ENCODE measurements around the gene EPB41.
"Not testable (repeated sequence)": the region's sequence is repeated elsewhere in the genome, so short reads cannot be mapped to it uniquely, and the experiment has no call there.

Gene EPB41

GRCh38 chr1:28983091-28983490, 68.7 kb downstream of the EPB41 start:
- DNase-seq = no peak

DNA sequence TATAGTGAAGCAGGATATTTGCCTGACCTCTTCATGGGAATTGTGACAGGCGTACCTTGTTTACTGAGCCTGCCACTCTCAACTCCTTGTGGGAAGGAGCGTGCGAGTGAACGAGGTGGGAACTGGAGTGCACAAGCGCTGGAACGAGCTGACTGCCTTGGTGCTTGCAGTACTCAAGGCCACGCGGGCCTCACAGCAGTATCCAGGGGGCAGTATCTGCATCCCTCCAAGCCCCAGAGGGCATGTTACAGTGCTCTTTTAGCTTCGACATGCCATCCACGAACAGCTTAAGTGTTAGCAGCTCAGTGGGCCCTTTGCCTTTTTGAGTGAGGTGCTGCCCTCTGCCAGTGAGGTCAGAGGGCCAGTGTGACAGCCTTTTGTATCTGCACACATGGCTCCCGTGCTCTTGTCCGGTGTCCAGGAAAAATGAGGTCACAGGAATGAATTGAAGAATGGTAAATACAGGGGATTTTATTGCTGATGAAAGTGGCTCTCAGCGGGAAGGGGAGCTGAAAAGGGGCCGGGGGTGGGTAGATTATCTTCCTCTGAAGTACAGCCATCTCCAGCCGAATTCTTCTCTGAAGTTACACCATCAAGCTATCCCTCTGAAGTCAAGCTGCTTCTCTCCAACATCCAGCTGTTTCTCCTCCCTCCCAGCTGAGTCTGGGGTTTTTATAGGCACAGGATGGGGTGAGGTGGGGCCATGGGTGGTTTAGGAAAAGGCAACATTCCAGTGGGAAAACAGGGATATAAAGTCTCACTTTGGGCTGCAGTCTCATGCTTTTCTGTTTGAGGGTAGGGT, 69.3 kb downstream of the EPB41 start:
- peak; percentile 36 to 83 for DNase-seq

- no peak for DNase-seq
Measured at GRCh38 chr1:28984311-28984684, 69.9 kb downstream of the EPB41 start.

- DNase-seq = no peak
Measured at GRCh38 chr1:28985427-28985826, 71.1 kb downstream of the EPB41 start.

GRCh38 chr1:28986306-28986910, 72.0 kb downstream of the EPB41 start:
- DNase-seq = no peak

DNA sequence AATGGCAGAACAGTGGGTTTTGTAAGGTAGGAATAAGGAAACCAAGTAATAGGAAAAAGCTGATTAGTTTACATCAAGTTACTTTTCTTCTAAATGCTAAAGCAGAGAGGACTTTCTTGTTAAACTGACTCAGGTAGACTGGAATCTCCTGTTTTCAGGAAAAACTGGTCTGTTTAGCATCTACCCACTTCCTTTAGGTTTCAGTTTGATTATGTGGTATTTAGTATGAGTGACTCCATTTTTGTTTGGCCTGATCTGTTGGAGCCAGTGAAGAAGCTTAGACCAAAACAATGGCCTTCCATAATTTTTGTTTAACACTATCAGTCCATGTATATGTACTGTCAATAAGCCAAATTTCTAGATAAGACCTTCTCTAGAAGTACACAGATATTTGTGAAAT, 88.4 kb downstream of the EPB41 start:
- no peak for DNase-seq

DNA sequence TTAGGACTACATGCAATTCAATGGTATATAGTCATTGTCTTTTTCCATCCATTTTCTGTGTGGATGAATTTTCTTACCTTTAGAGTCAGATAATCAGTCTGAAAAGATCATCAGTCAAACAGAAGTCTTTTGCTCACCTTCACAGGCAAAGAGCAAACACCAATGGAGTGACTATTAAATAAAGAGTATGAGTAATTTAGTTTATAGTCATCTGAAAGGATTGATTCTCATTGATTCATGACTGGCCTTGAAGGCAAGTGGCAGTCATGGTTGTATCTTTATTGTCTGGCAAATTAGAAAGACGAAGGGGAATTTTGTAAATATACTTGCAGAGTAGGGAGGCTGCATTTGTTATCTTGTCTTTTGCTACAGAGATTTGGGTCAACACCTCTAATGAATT, 89.9 kb downstream of the EPB41 start:
- DNase-seq = no peak

- DNase-seq = no peak
Measured at GRCh38 chr1:29004798-29005197, 90.4 kb downstream of the EPB41 start.

- no peak for DNase-seq
Measured at GRCh38 chr1:29011775-29012174, 97.4 kb downstream of the EPB41 start.

- no peak for DNase-seq
Measured at GRCh38 chr1:29017235-29017634, 102.9 kb downstream of the EPB41 start.

DNA sequence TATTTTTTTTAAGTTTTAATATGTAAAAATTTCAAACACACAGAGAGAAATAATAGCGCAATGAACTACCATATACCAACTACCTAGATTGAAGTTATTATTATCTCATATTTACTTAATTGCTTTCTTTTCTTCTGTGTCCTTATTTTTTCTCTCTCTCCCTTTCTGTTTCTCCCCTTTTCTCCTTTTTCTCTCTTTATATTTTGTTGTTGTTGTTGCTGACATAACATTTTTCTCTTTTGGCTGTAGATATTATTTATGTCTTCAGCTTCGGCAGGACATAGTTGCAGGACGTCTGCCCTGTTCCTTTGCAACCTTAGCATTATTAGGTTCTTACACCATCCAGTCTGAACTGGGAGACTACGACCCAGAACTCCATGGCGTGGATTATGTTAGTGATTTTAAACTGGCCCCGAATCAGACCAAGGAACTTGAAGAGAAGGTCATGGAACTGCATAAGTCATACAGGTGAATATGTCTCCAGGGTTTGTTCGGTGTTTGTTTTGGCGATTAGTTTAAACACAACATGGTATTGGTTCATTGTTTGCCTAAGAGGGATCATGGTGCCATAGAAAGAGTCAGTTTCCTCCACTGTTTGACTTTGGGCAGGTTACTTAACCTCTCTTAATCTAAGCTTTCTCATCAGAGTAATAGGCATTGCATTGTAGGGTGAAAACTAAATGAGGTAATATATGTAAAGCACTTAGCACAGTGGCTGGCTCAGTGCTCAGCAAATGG, 103.8 kb downstream of the EPB41 start:
- DNase-seq = no peak

DNA sequence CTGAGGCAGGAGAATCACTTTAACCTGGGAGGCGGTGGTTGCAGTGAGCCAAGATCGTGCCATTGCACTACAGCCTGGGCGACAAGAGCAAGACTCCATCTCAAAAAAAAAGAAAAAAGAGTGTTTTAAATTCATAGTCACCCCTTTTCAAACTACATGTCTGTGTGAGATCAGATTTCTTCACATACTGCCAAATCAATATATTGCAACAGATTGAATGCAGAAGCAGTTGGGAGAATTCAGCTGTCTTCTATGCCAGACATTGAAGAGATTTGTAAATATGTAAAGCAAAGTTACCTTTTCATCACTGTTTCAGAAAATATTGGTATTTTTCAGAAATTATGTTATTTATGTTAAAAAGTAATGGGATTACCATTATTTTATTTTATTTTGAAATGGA, 108.3 kb downstream of the EPB41 start:
- no peak for DNase-seq

DNA sequence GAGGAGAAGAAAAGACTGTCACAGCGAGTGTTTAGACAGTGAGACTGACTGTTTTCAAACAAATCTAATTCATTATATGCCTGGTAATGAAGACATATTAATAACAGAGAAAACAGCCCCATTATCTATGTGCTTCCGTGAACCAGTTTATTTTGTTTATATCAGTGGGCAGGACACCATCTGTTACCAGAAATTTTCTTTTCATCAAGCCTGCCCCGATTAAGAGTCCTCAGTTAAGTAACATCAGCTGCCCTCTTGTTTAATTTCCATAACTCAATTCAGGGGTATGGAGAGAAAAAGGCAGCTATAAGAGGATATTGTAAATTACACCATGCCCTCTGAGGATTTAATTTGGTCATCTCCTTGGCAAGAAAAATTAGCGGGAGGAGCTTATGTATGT, 115.3 kb downstream of the EPB41 start:
- DNase-seq = no peak

DNA sequence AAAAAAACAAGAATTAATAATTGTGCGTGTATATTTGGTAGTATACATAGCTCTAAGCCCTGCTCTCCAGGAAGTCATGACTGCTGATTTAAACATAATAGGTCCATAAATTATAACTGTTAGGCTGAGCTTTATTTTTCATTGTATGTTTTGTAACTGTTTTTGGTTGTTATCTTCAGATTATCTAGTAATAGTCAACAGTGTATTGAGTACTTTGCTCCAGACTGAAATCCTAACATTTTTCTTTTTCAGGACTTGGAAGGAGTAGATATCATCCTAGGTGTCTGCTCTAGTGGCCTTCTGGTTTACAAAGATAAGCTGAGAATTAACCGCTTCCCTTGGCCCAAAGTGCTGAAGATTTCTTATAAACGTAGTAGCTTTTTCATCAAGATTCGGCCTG, 118.5 kb downstream of the EPB41 start:
- no peak for DNase-seq

DNA sequence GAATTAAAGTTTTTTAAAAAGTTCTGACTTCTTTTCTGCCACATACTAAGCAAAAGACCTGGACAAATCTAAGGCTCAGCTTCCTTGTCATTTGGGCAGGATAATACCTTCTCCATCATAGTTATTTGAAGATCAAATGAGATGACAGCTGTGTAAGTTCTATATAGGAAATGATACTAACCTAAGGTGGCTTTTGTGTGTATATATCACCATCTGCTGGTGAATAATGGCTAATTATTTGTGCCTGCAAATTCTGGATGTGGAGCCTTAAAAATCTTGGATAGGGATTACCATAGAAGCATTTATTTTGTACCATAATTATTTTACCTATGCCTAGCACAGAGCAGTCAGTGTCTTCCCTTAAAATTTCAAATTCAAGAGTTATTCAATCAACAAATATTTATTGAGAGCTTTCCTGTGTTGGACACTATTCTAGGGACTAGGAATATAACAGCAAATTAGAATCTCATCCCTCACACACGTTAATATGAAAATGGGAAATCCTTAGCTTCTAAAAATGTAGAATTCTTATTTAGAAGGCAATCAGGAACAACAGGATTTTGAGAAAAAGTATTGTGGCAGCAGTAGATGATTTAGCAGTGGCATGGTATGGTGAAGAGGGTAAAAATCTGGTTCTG, 119.6 kb downstream of the EPB41 start:
- DNase-seq = peak in 1 of 2 experiments; percentile 41

- DNase-seq = no peak
Measured at GRCh38 chr1:29043274-29043965, 129.1 kb downstream of the EPB41 start.

GRCh38 chr1:29044010-29044409, 129.6 kb downstream of the EPB41 start:
- no peak for DNase-seq

GRCh38 chr1:29045663-29046062, 131.3 kb downstream of the EPB41 start:
- not testable (repeated sequence) for DNase-seq

DNA sequence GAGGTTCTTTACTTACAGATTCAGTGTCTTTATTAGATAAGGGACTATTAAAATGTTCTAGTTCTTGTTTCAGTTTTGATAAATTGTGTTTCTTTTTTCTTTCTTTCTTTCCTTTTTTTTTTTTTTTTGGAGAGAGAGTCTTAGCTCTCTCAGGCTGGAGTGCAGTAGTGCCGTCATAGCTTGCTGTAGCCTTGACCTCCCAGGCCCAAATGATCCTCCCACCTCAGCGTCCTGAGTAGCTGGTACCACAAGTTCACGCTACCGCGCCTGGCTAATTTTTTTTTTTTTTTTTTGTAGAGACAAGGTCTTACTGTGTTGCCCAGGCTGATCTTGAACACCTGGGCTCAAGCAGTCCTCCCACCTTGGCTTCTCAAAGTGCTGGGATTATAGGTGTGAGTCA, 132.8 kb downstream of the EPB41 start:
- no peak for DNase-seq

DNA sequence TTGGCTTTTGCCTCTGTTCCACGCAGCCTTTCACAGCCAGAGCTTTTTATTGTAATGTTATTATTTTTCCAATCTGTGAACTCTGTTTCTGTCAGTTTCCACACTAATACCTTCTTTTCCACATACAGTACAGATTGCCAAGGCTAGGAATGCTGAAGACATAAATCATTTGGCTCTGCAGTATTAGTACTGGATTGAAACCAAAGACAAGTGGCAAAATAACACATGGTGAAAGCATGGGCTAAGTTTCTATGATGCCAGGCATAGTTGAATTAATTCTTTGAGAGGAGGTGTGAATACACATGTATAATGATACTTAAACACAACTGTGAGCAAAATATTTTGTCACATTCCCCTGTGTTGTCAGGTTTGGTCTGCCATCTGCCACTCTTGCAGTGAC, 135.8 kb downstream of the EPB41 start:
- no peak for DNase-seq

DNA sequence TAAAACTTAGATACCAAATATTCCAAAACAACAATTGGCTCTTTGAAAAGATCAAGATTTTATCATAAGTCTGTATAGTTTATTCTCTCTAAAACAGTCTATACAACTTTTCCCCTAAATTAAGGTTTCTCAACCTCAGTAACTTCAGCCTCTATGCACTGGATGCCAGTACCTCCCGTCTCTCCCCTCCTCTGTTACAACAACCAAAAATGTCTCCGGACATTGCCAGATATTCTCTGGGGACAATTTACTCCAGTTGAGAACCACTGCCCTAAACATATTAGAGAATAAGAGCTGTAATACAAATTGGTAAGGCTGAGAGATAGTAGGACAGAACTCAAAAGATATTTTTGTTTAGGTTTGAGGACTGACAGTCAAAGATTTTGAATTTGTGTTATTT, 137.7 kb downstream of the EPB41 start:
- DNase-seq = no peak

DNA sequence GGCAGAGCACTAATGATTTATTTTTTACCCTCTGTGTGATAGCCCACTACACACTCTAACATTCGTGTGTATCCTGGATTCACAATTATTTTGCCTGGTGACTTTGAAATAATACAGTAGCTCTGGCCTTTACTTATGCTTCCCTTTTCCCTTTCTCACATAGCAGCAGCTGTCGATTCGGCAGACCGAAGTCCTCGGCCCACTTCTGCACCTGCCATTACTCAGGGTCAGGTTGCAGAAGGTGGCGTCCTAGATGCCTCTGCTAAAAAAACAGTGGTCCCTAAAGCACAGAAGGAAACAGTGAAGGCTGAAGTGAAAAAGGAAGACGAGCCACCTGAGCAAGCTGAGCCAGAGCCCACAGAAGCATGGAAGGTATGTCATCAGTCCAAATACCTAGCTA, 138.6 kb downstream of the EPB41 start:
- DNase-seq = no peak

DNA sequence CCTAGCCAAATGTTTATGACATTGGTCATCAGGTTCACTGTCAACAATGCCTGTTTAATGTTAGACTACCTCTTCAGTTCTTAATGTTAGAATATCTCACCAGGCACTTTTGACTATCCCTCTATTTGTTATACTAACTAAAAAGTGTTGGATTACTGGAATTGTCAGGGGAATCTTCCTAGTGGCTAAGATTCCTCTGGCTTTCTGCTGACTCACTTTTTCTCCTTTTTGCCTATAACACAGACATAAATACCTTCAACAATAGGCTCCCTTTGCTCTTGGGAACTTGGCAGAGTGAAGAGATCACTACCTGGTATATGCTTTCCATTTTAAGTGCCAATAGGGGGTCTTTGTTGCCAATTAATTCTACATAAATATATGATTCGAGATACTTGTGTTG, 140.8 kb downstream of the EPB41 start:
- DNase-seq = no peak
